ENCODE data around the gene NSMCE4A. TPM values are rescaled to one million over a fixed set of nuclear protein-coding genes. Genes with fewer than 3 reads are reported as not detected.

The NSMCE4A gene
- total and polyA plus RNA-seq, 2 experiments from 2014 or later = 44.5 to 67.6 TPM

- peak; percentile 61 for DNase-seq (ENCODE audit: low spot score)
- no peaks in the 10 kb centered on the region for H4K20me1 ChIP-seq (ENCODE audit: insufficient read depth, poor library complexity, severe bottlenecking)
- no peaks in the 10 kb centered on the region for H3K27me3 ChIP-seq
- no peak overlapping the region for H3K4me3 ChIP-seq
- H3K36me3 ChIP-seq (replicated peaks; ENCODE audit: insufficient read depth, low read depth) = no peaks in the 10 kb centered on the region
- H3K9me2 ChIP-seq (replicated peaks; ENCODE audit: insufficient read depth) = no peaks in the 10 kb centered on the region
- peak overlapping the region; percentile 97 for H3K27ac ChIP-seq
- no peaks in the 10 kb centered on the region for H3K9me3 ChIP-seq (ENCODE audit: low read depth)
- H3K4me2 ChIP-seq = peak overlapping the region; percentile 64
- WGBS (ENCODE audit: low lambda C conversion rate, missing lambda C conversion rate) = 59% methylated on average over 9 of the region's 9 CpGs
- H3K4me1 ChIP-seq (ENCODE audit: insufficient read depth) = peaks cover 23% of the 10 kb centered on the region
- H2AFZ ChIP-seq = no peak overlapping the region
- H3K79me2 ChIP-seq = no peaks in the 10 kb centered on the region
- TF ChIP-seq EZH2phosphoT487 (IDR thresholded peaks at IDR 0.05; ENCODE audit: low read depth, severe bottlenecking, unreplicated experiment) (no peak), EZH2 (IDR thresholded peaks at IDR 0.05; ENCODE audit: borderline replicate concordance) (no peak), CTCF (IDR thresholded peaks at IDR 0.05; ENCODE audit: poor library complexity) (no peak)
Observed at GRCh38 chr10:122021379-122021778, 46.4 kb upstream of the NSMCE4A start.

- H3K4me2 ChIP-seq = peak overlapping the region; percentile 64
- no peak for TF ChIP-seq CTCF (IDR thresholded peaks at IDR 0.05; ENCODE audit: poor library complexity)
- TF ChIP-seq EZH2phosphoT487 (IDR thresholded peaks at IDR 0.05; ENCODE audit: low read depth, severe bottlenecking, unreplicated experiment) = no peak
- TF ChIP-seq EZH2 (IDR thresholded peaks at IDR 0.05; ENCODE audit: borderline replicate concordance) = no peak
- H3K27me3 ChIP-seq = no peaks in the 10 kb centered on the region
- peak overlapping the region; percentile 97 for H3K27ac ChIP-seq
- no peaks in the 10 kb centered on the region for H3K9me3 ChIP-seq (ENCODE audit: low read depth)
- H3K9me2 ChIP-seq (replicated peaks; ENCODE audit: insufficient read depth) = no peaks in the 10 kb centered on the region
- 89% methylated on average over 6 of the region's 6 CpGs for WGBS (ENCODE audit: low lambda C conversion rate, missing lambda C conversion rate)
- H3K36me3 ChIP-seq (replicated peaks; ENCODE audit: insufficient read depth, low read depth) = no peaks in the 10 kb centered on the region
- peaks cover 23% of the 10 kb centered on the region for H3K4me1 ChIP-seq (ENCODE audit: insufficient read depth)
- no peaks in the 10 kb centered on the region for H3K79me2 ChIP-seq
- H3K4me3 ChIP-seq = no peak overlapping the region
- H4K20me1 ChIP-seq (ENCODE audit: insufficient read depth, poor library complexity, severe bottlenecking) = no peaks in the 10 kb centered on the region
- H2AFZ ChIP-seq = peak overlapping the region; percentile 45
- no peak for DNase-seq (ENCODE audit: low spot score)
Observed at GRCh38 chr10:122020226-122020625, 45.2 kb upstream of the NSMCE4A start.

GRCh38 chr10:122019414-122019975 is 44.5 kb upstream of the NSMCE4A start:
- Histone ChIP-seq H3K4me1 (ENCODE audit: insufficient read depth) (peaks cover 23% of the 10 kb centered on the region), H3K79me2 (no peaks in the 10 kb centered on the region), H3K27me3 (no peaks in the 10 kb centered on the region), H3K4me2 (peak overlapping the region; percentile 64), H3K4me3 (no peak overlapping the region), H3K27ac (peak overlapping the region; percentile 97), H3K36me3 (replicated peaks; ENCODE audit: insufficient read depth, low read depth) (no peaks in the 10 kb centered on the region), H3K9me2 (replicated peaks; ENCODE audit: insufficient read depth) (no peaks in the 10 kb centered on the region), H2AFZ (peak overlapping the region; percentile 45), H4K20me1 (ENCODE audit: insufficient read depth, poor library complexity, severe bottlenecking) (no peaks in the 10 kb centered on the region), H3K9me3 (ENCODE audit: low read depth) (no peaks in the 10 kb centered on the region)
- peak; percentile 80 for DNase-seq (ENCODE audit: low spot score)
- 53% methylated on average over 24 of the region's 24 CpGs for WGBS (ENCODE audit: low lambda C conversion rate, missing lambda C conversion rate)
- TF ChIP-seq EZH2 (IDR thresholded peaks at IDR 0.05; ENCODE audit: borderline replicate concordance) = no peak
- TF ChIP-seq EZH2phosphoT487 (IDR thresholded peaks at IDR 0.05; ENCODE audit: low read depth, severe bottlenecking, unreplicated experiment) = no peak
- TF ChIP-seq CTCF (IDR thresholded peaks at IDR 0.05; ENCODE audit: poor library complexity) = no peak
